RWPE1 (cell line): ENCODE results near the gene SUPT3H.
"Not testable (repeated sequence)": the region's sequence is repeated elsewhere in the genome, so short reads cannot be mapped to it uniquely, and the experiment has no call there.

Source experiments
- CTCF ChIA-PET: fragments of 350-600 bp; sonication (Branson Sonifier 250); formaldehyde crosslinking; extraction: SDS; loops from one replicate; lab custom pipeline; 2021; lab: Yijun Ruan, JAX
- POLR2A ChIA-PET: fragments of 400-600 bp; formaldehyde crosslinking; extraction: SDS; loops from one replicate; lab custom pipeline; 2020; ENCODE audit warnings: antibody characterized with exemption; ENCODE audit not compliant: low non-redundant PET; lab: Yijun Ruan, JAX
- DNase-seq: peaks from one replicate; pipeline ENCODE4 v3.0.0; 2012; ENCODE audit warnings: low spot score
- H3K27ac ChIP-seq: fragments of 450-650 bp; 2 replicates; pipeline ENCODE4 v1.5.1; 2017
- TF ChIP-seq, protein P1 (sequence below): fragments of 450-650 bp; conservative IDR thresholded peaks from 2 replicates; pipeline ENCODE4 v1.5.1; 2017; ENCODE audit warnings: low read depth, mild to moderate bottlenecking

SUPT3H gene

DNA sequence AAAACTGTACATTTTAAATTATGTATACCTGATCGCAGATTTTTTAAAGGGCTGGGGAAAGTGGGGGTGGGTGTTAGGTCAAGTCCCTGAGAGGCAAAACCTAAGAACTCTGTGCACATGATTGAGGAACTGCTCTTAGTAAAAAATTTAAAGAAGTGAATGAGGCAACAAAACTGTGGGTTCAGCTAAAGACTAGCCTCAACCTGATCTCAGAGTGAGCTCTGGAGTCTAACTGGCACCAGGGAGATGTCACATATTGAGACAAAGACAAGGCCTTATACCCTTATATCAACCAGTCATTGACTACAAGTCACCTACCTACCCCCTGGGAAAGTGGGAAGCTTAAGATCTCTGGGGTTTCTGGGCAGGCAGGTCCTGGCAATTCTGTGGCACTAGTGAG is 77.0 kb downstream of the SUPT3H start:
- TF ChIP-seq, protein P1, sequence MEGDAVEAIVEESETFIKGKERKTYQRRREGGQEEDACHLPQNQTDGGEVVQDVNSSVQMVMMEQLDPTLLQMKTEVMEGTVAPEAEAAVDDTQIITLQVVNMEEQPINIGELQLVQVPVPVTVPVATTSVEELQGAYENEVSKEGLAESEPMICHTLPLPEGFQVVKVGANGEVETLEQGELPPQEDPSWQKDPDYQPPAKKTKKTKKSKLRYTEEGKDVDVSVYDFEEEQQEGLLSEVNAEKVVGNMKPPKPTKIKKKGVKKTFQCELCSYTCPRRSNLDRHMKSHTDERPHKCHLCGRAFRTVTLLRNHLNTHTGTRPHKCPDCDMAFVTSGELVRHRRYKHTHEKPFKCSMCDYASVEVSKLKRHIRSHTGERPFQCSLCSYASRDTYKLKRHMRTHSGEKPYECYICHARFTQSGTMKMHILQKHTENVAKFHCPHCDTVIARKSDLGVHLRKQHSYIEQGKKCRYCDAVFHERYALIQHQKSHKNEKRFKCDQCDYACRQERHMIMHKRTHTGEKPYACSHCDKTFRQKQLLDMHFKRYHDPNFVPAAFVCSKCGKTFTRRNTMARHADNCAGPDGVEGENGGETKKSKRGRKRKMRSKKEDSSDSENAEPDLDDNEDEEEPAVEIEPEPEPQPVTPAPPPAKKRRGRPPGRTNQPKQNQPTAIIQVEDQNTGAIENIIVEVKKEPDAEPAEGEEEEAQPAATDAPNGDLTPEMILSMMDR = no peak
- no peak for DNase-seq
- no peak overlapping the region for H3K27ac ChIP-seq
- POLR2A ChIA-PET = no interaction called here
- CTCF ChIA-PET = interaction anchor here (0.6 to 0.8 kb wide), 2 partner anchors 31 to 461 kb away, joined by 3 read pairs; no protein-coding TSS in a partner anchor

DNA sequence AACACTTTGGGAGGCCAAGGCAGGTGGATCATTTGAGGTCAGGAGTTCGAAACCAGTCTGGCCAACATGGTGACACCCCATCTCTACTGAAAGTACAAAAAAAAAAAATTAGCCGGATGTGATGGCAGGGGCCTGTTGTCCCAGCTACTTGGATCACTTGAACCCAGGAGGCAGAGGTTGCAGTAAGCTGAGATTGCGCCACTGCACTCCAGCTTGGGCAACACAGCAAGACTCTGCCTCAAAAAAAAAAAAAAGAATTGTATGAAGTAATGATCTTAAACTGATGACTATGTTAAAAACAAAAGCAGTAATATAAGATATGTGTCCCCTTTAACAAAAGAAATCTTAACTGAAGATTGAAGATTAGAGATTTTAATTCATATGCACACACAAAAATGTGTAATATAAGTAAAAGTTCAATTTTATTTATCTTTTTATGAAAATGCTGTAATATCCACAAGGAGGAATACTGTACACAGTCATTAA is 78.6 kb downstream of the SUPT3H start:
- no peak overlapping the region for H3K27ac ChIP-seq
- ChIA-PET CTCF (no interaction called here), POLR2A (interaction anchor here (0.6 kb wide), 1 partner anchor 45 kb away, joined by 3 read pairs; no protein-coding TSS in a partner anchor)
- TF ChIP-seq, protein P1 = no peak
- no peak for DNase-seq

GRCh38 chr6:45297320-45297719 is 80.4 kb downstream of the SUPT3H start:
- CTCF ChIA-PET = interaction anchor here (0.7 kb wide), 1 partner anchor 287 kb away, joined by 3 read pairs; no protein-coding TSS in a partner anchor
- TF ChIP-seq, protein P1 = no peak
- DNase-seq = no peak
- no peak overlapping the region for H3K27ac ChIP-seq
- POLR2A ChIA-PET = no interaction called here

- H3K27ac ChIP-seq, DNase-seq, POLR2A ChIA-PET: not testable (repeated sequence)
- CTCF ChIA-PET = interaction anchor here (0.6 kb wide), 1 partner anchor 125 kb away, joined by 4 read pairs; no protein-coding TSS in a partner anchor
Observed at GRCh38 chr6:45294065-45294701, 83.6 kb downstream of the SUPT3H start.

GRCh38 chr6:45293306-45293705 is 84.4 kb downstream of the SUPT3H start:
- TF ChIP-seq, protein P1 = no peak
- no peak for DNase-seq
- ChIA-PET CTCF (no interaction called here), POLR2A (no interaction called here)
- H3K27ac ChIP-seq = no peak overlapping the region

- POLR2A ChIA-PET = no interaction called here
- TF ChIP-seq, protein P1 = no peak
- no peak overlapping the region for H3K27ac ChIP-seq
- no peak for DNase-seq
- CTCF ChIA-PET = no interaction called here
Observed at GRCh38 chr6:45289751-45290514, 87.8 kb downstream of the SUPT3H start.

DNA sequence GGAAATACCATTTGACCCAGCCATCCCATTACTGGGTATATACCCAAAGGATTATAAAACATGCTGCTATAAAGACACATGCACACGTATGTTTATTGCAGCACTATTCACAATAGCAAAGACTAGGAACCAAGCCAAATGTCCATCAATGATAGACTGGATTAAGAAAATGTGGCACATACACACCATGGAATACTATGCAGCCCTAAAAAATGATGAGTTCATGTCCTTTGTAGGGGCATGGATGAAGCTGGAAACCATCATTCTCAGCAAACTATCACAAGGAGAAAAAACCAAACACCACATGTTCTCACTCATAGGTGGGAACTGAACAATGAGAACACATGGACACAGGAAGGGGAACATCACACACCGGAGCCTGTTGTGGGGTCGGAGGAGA is 91.0 kb downstream of the SUPT3H start:
- CTCF ChIA-PET, POLR2A ChIA-PET, DNase-seq, H3K27ac ChIP-seq: not testable (repeated sequence)
